CD4-positive, alpha-beta T cell treated with Interleukin-21 for 1 hour (primary cell): Measurements from ENCODE around the gene LYSMD1.

Experiments used
- DNase-seq: peaks from one replicate; pipeline ENCODE4 v3.0.0-alpha.2; 2020

The LYSMD1 gene

DNA sequence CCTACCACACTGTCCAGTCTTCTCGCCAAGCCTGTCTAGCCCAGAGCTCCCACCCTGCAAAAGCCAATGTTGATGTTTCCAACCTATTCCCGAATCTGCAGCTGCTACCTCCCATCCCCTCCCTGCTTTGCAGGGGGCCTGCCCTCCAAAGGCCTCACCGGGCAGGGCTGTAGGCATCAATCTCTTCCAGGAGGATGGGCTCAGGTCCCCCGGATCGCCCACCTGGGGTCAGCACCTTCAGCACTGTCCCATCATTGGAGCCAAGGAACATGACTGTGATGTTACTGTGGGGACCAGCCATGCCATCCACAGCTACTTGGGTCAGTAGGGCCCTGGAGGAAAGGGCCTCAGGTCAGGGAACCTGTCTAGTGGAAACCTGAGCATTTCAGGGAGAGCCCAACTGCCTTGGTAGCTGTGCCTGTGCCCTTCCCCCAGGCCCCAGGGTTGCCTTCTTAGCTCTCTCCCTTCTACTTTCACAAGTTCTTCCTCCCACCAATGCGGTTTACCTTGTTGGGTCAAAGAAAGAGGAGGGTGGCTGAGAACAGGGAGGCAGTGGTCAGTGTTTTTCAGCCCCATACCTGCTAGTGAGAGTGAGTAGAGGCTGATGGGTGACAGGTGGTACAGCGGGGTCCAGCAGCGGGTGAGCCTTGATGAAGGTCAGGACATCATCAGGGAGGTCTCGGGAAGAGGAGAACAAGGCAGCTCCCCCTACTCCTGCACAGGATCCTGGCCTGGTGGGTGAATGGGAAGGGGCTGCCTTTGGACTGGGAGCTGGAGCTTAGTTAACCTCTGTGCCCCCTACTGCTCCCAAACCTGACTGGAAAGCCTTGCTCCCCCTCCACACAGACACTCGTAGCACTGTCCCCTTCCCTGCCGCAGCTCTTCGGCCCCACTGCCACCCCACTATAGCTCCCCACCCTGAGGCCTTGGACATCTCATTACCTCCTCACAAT, 30.0 kb downstream of the LYSMD1 start:
- DNase-seq = no peak

DNA sequence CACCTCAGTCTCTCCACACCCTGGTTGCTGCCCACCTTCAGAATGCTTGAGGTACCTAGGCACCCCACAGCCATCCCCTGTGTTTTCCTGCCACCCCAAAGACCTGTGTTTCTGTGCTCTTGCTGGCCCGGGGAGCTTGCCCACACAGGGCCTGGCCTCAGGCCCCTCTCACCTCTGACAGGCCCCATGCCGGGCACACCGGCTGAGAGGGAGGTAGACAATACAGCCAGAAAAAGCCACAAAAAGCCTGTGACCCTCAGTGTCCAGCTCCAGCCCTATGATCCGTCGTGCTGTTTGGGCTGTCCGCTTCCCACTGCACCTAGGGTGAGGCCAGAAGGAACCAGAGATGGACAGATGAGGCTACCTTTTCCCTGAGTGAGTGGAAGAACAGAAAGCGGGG, 30.7 kb downstream of the LYSMD1 start:
- DNase-seq = no peak

DNA sequence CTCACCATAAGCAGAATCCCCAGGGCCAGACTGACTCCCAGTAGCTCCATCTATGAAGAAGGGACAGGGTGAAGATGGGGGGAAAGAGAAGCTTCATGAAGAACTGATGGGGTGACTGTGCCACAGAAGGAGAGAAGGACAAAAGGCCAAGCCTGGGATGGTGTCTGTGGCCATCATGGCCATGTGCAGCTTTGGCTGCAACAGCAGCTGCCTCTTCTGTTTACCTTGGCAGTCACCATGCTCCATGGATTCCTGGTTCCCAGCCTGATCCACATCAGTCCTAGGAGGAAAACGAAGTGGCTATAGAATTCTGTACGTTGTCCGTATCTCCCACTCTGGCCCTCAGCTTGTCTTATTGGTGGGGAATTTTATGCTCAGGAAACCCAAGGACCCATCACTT, 31.3 kb downstream of the LYSMD1 start:
- DNase-seq = no peak

DNA sequence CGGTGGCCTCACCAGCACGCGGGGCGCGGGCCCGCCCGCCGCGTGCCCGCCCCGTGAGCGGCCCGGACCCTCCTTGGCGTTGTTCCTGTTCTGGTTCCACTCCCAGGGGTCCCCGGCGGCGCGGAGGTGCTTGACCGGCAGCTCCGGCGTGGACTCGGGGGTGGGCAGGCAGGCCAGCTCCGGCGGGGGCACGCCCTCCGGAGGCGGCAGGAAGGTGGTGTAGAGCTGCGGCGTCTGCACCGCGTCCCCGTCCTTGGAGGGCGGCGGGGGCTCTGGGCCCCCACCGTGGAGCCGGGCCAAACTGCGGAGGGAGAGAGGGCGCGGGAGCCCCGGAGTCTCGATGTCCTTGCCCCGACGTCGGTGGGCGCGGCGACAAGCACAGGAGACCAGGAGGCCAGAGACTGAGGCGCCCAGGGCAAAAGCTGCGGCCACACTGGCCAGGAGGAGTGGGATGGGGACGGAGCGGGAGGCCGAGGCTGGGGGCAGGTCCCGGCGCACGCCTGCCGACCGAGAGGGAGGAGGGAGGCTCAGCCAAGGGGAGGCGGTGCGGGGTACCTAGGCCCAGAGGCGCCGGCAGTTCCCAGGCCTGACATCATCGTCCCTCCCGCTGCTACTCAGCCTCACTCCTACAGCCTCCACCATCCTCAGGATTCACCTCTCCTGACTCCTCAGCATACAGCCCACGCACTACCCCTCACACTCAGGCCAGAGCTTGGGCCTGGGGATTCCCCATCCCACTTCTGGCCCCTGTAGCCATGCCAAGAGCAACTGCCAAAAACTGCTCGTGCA, 32.5 kb downstream of the LYSMD1 start:
- no peak for DNase-seq

DNA sequence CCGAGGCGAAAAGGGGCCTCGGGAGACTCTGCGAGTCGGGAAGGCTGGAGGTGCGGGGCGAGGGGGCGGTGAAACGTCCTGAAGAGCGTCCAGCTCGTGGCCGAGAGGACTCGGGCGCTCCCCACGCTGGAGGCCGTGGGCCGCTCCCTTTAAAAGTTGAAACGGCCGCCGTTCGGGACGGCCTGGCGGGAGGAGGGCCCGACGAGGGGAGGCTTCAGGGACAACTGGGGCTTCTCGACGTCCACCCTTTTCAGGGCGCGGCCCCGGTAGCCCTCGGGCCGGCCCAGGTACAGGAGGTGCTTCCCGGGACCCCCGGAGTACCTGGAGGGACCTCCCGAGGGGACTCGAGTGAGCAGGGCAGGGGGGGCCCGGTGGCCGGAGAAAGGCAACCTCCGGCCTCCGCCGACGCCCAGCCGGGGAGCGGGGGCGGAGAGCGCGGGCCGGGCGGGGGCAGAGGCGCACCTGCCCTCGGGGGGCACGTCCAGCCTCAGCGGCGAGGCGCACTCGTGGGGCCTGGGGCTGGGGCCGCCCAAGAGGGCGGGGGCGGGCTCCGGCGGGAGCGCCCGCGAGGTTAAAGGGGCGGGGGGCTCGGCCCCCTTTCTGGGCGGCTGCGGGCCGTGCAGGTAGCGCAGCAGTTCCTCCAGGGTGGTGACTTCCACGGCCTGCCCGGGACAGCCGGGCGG, 33.2 kb downstream of the LYSMD1 start:
- DNase-seq = no peak

DNA sequence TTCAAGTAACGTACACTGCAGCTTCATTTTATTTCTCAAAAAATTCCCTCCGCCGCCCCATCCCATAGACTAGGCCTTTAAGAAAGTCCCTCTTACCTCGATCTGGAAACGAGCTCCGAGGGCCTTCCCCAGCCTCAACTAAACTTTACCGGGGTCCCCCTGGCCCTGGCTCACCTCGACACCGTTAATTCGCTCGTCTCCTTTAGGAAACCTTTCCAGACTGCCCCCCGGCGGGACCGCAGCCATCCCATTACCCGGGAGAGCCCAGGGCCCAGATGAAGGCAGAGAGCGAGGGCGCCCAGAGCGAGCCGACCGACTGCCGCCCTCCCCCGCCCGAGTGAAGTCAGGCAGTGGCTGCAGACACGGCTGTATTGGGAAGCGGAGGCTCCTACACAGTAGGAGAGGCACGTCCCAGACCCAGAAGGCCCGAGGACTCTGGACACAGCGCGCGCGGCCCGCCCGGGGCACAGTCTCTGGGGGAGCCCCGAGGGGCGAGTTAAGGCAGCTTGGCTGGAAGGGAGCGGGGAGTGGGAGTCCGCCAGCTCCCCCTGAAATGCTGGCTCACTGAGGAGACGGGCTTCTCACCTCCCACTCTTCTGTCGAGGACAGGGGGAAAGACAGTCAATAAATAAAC, 33.9 kb downstream of the LYSMD1 start:
- DNase-seq = no peak

DNA sequence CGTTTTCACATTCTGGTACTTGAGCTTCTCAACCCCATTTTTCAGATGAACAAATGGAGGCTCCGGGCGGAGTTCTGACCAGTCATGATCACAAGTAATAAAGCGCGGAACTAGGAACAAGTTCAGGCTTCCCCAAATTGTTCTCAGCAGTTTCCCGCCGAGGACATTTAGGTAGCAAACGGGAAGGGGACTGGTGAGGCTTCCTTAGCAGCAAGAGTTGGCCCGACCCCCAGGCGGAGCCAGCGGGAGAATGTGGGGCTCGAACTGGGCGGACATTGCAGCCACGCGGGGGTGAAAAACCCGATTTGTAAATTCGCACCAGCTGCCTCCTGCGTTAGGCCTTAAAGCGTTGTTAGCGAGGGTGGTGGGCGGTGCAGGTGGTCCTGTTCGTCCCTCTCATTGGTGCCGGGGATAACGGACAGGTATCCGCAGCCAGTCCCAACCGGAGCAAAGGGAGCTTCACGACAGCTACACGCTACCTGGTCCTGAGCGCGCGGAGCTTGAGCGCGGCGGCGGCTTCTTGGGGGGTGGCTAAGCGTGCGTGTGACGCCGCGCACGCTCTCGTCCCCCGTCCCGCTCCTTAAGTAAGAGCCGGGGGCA, 34.6 kb downstream of the LYSMD1 start:
- peak; percentile 80 for DNase-seq

DNA sequence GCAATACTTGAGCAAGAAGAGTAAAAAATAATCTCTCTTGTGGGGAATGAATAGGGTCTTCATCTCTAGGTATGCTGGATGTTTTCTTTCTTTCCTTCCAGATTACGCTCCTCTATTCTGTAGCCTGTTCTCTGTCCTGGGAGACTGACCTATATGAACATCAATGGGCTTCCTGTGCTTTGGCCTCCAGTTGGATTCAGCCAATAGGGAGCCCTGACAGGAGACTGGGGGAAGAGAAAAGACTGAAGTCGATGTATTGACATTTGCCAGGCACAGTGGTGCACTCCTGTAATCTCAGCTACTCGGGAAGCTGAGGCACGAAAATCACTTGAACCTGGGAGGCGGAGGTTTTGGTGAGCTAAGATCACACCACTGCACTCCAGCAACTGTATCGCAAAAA, 36.9 kb downstream of the LYSMD1 start:
- DNase-seq = no peak

DNA sequence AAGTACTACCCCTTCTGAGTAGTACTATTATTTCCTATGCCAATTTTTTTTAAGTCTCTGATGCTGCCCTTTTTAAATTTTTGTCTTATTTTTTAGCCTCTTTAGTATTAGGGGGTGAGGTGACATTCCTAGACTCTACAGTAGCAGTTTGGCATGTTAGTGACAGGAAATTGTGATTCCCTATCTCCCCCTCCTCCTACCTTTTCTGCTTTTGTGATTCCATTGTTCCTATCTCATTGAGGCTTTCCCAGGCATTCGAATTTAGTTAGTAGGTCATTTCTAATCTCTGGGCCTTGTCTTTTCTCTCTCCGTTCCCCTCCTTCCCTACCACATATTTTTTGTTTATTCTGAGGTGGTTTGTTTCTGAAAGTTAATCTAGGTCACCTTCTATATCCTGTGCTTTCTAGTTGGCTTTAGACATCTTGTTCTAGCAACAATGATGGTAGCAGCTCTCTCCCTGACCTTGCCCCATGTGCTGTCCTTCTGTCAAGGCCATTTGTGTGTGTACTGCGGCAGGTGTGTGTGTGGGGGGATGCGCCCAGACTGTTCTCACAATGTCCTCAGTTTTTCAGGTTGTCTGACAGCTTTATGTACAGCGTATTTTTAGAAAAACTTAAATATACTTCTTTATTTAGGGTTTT, 40.8 kb downstream of the LYSMD1 start:
- DNase-seq = no peak

DNA sequence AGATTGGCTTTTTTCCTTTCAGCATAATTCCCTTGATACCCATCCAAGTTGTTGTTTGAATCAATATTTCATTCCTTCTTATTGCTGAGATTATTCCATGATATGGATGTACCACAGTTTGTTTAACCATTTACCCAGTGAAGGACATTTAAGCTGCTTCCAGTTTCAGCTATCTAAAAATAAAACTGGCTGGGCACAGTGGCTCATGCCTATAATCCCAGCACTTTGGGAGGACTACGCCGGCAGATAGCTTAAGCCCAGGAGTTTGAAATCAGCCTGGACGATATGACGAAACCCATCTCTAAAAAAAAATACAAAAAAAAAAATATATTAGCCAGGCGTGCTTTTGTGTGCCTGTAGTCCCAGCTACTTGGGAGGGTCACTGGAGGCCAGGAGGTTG, 51.8 kb downstream of the LYSMD1 start:
- DNase-seq = no peak
